GM12874 (cell line): ENCODE results near the gene LAMP5.

ENCODE experiments used
- CTCF ChIP-seq: IDR thresholded peaks from 2 replicates; pipeline ENCODE4 v1.5.1; 2011; ENCODE audit warnings: low read depth, mild to moderate bottlenecking, control low read depth, low read length, moderate library complexity; ENCODE audit not compliant: insufficient read depth

The LAMP5 gene

GRCh38 chr20:9500121-9500520 lies 14.3 kb upstream of the LAMP5 start:
- TF ChIP-seq CTCF: no peak

- TF ChIP-seq CTCF: no peak
Measured at GRCh38 chr20:9501473-9501872, 12.9 kb upstream of the LAMP5 start.

- TF ChIP-seq CTCF: no peak
Measured at GRCh38 chr20:9503526-9504245, 10.7 kb upstream of the LAMP5 start.

GRCh38 chr20:9506280-9506821 lies 8.0 kb upstream of the LAMP5 start:
- no peak for TF ChIP-seq CTCF

- no peak for TF ChIP-seq CTCF
Measured at GRCh38 chr20:9506964-9507369, 7.4 kb upstream of the LAMP5 start.

- no peak for TF ChIP-seq CTCF
Measured at GRCh38 chr20:9507544-9508239, 6.7 kb upstream of the LAMP5 start.

GRCh38 chr20:9508240-9508661 lies 6.1 kb upstream of the LAMP5 start:
- TF ChIP-seq CTCF: no peak
